ENCODE measurements around the gene SERPINB13. TPM values are rescaled to one million over a fixed set of nuclear protein-coding genes. Genes with fewer than 3 reads are reported as not detected.

Gene SERPINB13
- polyA plus RNA-seq: not detected in 2 replicates
- polyA minus RNA-seq: not detected in 2 replicates

DNA sequence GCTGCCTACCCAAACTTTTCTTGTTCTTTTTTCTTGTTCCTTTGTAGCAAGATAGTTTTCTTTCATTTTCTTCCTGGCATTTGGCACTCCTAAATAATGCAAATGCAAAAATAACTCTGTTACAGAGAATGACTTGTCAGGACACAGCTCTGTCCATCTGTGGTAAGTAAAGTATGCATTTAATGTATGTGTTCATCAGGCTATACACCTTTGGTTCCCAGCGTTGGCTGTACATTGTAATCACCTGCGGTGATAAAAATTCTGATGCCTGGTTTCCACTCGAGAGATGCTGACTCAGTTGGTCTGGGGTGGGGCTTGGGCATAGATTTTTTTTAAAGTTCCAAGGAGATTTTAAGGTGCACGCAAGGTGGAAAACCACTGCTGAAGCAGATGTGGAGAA lies at the start of gene SERPINB13:
Gene SERPINB13, plus strand, starts transcription at position 378 of the 400 bp plus-strand sequence. CDS start 1,325 bp downstream, outside the sequence.
- Histone ChIP-seq H4K20me1 (ENCODE audit: insufficient read depth) (no peaks in the 10 kb centered on the region), H3K36me3 (ENCODE audit: insufficient read depth, low read length) (no peaks in the 10 kb centered on the region), H2AFZ (ENCODE audit: low read depth, low read length) (no peak within 1 kb of the TSS), H3K79me2 (replicated peaks; ENCODE audit: insufficient read depth, low read length) (no peaks in the 10 kb centered on the region), H3K4me2 (ENCODE audit: low read length) (no peak within 1 kb of the TSS), H3K4me3 (ENCODE audit: low read length) (no peak within 1 kb of the TSS), H3K27ac (ENCODE audit: low read length) (no peak within 1 kb of the TSS), H3K9ac (ENCODE audit: low read length) (no peak within 1 kb of the TSS), H3K9me3 (ENCODE audit: low read length) (no peaks in the 10 kb centered on the region), H3K27me3 (ENCODE audit: insufficient read depth, low read depth, low read length) (no peaks in the 10 kb centered on the region), H3F3A (ENCODE audit: insufficient read depth, low read length, poor library complexity, severe bottlenecking) (no peaks in the 10 kb centered on the region), H3K9me2 (ENCODE audit: insufficient read depth, low read length) (no peaks in the 10 kb centered on the region)
- TF ChIP-seq EP300 (conservative IDR thresholded peaks at IDR 0.05; ENCODE audit: poor library complexity, severe bottlenecking) (no peak), MXI1 (conservative IDR thresholded peaks at IDR 0.05; ENCODE audit: poor library complexity, severe bottlenecking) (no peak), EZH2 (IDR thresholded peaks at IDR 0.05; ENCODE audit: borderline replicate concordance, insufficient read depth, low read length, poor library complexity, severe bottlenecking) (no peak), TAF1 (IDR thresholded peaks at IDR 0.05; ENCODE audit: low read depth) (no peak), RAD21 (conservative IDR thresholded peaks at IDR 0.05) (no peak), REST (IDR thresholded peaks at IDR 0.05; ENCODE audit: borderline replicate concordance) (no peak), POLR2AphosphoS5 (IDR thresholded peaks at IDR 0.05) (no peak), SMC3 (conservative IDR thresholded peaks at IDR 0.05; ENCODE audit: poor library complexity) (no peak)
- TF ChIP-seq, protein P1, sequence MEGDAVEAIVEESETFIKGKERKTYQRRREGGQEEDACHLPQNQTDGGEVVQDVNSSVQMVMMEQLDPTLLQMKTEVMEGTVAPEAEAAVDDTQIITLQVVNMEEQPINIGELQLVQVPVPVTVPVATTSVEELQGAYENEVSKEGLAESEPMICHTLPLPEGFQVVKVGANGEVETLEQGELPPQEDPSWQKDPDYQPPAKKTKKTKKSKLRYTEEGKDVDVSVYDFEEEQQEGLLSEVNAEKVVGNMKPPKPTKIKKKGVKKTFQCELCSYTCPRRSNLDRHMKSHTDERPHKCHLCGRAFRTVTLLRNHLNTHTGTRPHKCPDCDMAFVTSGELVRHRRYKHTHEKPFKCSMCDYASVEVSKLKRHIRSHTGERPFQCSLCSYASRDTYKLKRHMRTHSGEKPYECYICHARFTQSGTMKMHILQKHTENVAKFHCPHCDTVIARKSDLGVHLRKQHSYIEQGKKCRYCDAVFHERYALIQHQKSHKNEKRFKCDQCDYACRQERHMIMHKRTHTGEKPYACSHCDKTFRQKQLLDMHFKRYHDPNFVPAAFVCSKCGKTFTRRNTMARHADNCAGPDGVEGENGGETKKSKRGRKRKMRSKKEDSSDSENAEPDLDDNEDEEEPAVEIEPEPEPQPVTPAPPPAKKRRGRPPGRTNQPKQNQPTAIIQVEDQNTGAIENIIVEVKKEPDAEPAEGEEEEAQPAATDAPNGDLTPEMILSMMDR (IDR thresholded peaks at IDR 0.05; ENCODE audit: poor library complexity, severe bottlenecking): no peak

DNA sequence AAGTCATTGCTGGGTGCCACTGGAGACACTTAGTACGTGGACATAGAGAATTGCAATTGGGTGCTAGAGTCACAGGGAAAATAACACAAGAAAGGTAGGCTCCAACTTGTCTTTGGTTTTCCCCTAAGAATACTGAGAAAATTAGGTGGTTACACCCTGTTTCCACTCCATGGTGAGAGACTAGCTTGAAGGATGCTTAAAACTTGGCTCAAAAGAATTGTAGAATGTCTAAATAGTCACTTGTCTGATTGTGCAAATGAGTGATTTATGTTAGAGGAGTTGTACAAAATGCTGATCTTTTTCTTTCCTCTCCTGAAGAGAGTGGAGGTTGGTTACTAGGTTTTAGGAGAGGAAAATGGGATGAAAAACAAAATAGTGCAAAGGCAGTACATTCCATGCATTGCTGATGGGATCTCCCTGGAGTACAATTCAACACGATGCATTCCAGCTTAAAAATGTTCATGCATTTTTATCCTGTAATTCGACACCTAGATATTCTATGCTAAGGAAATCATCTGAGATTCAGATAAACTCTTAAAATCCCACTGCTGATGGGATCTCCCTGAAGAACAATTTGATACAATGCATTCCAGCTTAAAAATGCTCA lies 47.1 kb upstream of the SERPINB13 start:
- Histone ChIP-seq H3K27ac (ENCODE audit: low read length) (no peak overlapping the region), H3K9ac (ENCODE audit: low read length) (no peak overlapping the region), H2AFZ (ENCODE audit: low read depth, low read length) (no peak overlapping the region), H3K79me2 (replicated peaks; ENCODE audit: insufficient read depth, low read length) (no peaks in the 10 kb centered on the region), H3K9me3 (ENCODE audit: low read length) (no peaks in the 10 kb centered on the region), H3K36me3 (ENCODE audit: insufficient read depth, low read length) (no peaks in the 10 kb centered on the region), H4K20me1 (ENCODE audit: insufficient read depth) (no peaks in the 10 kb centered on the region), H3K4me3 (ENCODE audit: low read length) (no peak overlapping the region), H3K4me2 (ENCODE audit: low read length) (no peak overlapping the region), H3K27me3 (ENCODE audit: insufficient read depth, low read depth, low read length) (no peaks in the 10 kb centered on the region), H3F3A (ENCODE audit: insufficient read depth, low read length, poor library complexity, severe bottlenecking) (no peaks in the 10 kb centered on the region), H3K9me2 (ENCODE audit: insufficient read depth, low read length) (no peaks in the 10 kb centered on the region)
- TF ChIP-seq RAD21 (conservative IDR thresholded peaks at IDR 0.05) (no peak), REST (IDR thresholded peaks at IDR 0.05; ENCODE audit: borderline replicate concordance) (no peak)
